Parathyroid adenoma (tissue), 2 donors: ENCODE data around the gene RNF126.

ENCODE experiments used
- H2AFZ ChIP-seq: fragments of 300-600 bp; sonication (generic); one replicate; pipeline ENCODE4 v1.7.0; 2017; ENCODE audit warnings: antibody characterized with exemption, mild to moderate bottlenecking
- H3K27ac ChIP-seq: fragments of 300-600 bp; sonication (generic); one replicate; pipeline ENCODE4 v1.7.0; 2017
- H3K27me3 ChIP-seq: fragments of 300-600 bp; sonication (generic); one replicate; pipeline ENCODE4 v1.7.0; 2017; ENCODE audit warnings: low read length; ENCODE audit not compliant: control insufficient read depth, insufficient read depth
- H3K36me3 ChIP-seq: fragments of 300-600 bp; sonication (generic); one replicate; pipeline ENCODE4 v1.7.0; 2017; ENCODE audit warnings: low read length; ENCODE audit not compliant: control insufficient read depth, insufficient read depth
- H3K4me1 ChIP-seq: fragments of 300-600 bp; sonication (generic); one replicate; pipeline ENCODE4 v1.7.0; 2017; ENCODE audit warnings: control low read depth
- H3K4me2 ChIP-seq: fragments of 300-600 bp; sonication (generic); one replicate; pipeline ENCODE4 v1.7.0; 2017; ENCODE audit warnings: low read length
- H3K4me3 ChIP-seq: fragments of 300-600 bp; sonication (generic); one replicate; pipeline ENCODE4 v1.7.0; 2017; ENCODE audit warnings: low read depth, low read length
- H3K79me2 ChIP-seq: fragments of 300-600 bp; sonication (generic); one replicate; pipeline ENCODE4 v1.7.0; 2017; ENCODE audit warnings: control low read depth
- H3K9ac ChIP-seq: fragments of 300-600 bp; sonication (generic); one replicate; pipeline ENCODE4 v1.7.0; 2017; ENCODE audit warnings: mild to moderate bottlenecking
- H3K9me3 ChIP-seq: fragments of 300-600 bp; sonication (generic); one replicate; pipeline ENCODE4 v1.7.0; 2017; ENCODE audit warnings: low read length; ENCODE audit not compliant: control insufficient read depth
- TF ChIP-seq, protein P1 (sequence below): fragments of 300-600 bp; sonication (generic); IDR thresholded peaks from one replicate; pipeline ENCODE4 v1.7.0; 2017; ENCODE audit warnings: antibody characterized with exemption, mild to moderate bottlenecking
- donor health status: primary hyperparathyroidism.

Gene RNF126

DNA sequence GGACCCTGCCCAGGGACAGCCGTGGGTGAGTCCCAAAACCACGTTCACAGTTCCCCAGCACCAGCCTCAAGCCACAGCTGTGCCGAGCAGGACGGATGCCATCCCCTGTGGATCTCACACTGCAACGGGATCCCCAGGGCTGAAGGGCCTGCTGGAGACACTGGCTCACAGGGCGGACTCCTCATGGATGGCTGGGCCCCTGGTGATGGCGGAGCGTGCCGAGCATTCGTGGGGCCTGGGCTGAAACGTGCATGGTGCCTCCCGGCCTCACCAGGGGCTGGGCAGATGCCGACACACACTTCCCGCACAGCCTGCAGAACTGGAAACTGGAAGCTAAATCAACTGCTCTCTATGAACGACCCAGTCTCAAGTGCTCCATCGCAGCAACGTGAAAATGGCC is 9.6 kb downstream of the RNF126 start:
- no peak overlapping the region for H3K4me3 ChIP-seq
- H3K4me2 ChIP-seq: no peak overlapping the region
- no peak overlapping the region for H3K27ac ChIP-seq
- no peaks in the 10 kb centered on the region for H3K9me3 ChIP-seq
- H3K36me3 ChIP-seq: no peaks in the 10 kb centered on the region
- peaks cover 40% of the 10 kb centered on the region for H3K79me2 ChIP-seq
- no peak overlapping the region for H2AFZ ChIP-seq
- H3K9ac ChIP-seq: no peak overlapping the region
- no peaks in the 10 kb centered on the region for H3K27me3 ChIP-seq
- TF ChIP-seq, protein P1, sequence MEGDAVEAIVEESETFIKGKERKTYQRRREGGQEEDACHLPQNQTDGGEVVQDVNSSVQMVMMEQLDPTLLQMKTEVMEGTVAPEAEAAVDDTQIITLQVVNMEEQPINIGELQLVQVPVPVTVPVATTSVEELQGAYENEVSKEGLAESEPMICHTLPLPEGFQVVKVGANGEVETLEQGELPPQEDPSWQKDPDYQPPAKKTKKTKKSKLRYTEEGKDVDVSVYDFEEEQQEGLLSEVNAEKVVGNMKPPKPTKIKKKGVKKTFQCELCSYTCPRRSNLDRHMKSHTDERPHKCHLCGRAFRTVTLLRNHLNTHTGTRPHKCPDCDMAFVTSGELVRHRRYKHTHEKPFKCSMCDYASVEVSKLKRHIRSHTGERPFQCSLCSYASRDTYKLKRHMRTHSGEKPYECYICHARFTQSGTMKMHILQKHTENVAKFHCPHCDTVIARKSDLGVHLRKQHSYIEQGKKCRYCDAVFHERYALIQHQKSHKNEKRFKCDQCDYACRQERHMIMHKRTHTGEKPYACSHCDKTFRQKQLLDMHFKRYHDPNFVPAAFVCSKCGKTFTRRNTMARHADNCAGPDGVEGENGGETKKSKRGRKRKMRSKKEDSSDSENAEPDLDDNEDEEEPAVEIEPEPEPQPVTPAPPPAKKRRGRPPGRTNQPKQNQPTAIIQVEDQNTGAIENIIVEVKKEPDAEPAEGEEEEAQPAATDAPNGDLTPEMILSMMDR: no peak
- H3K4me1 ChIP-seq: no peaks in the 10 kb centered on the region

DNA sequence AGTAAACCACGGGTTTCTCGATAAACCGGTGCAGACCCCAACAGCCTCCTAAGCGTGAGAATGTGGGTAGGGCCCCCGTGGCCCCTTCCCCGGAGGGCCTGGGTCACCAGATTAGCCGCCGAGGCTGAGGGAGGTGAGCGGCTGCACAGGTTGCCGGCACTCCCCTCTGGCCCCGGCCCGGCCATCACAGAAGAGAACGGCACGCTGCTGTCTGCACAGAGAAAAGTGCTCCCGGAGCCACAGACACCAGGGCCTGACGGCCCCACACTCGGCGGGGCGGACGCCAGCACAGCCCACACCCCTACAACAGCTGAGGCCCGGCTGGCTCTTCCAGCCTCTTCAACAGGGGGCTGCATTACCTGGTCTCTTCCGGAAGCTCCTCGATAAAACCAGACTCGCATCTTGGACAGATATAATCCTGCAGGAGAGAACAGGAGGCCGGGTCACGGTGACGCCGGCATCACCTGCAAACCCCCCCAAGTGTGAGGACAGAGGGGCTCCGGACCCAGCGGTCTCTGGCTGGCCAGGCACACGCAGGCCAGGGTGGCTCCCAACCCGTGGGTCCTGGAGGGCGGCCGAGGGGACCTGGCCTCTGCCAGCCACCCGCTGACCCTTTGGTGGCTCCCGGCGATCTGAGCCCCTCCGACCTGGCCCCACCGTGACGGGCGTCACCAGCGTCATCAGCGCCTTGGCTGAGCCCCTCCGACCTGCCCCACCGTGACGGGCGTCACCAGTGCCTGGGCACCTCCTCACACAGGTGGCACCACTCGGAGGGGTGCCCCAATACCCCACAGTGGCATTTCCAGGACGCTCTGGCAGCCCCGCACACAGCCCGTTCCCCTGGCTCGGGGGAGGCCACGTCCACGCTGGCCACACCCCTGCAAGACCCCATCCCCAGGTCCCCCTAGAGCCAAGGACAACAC is 10.3 kb downstream of the RNF126 start:
- no peak overlapping the region for H3K27ac ChIP-seq
- no peak overlapping the region for H2AFZ ChIP-seq
- H3K79me2 ChIP-seq: peaks cover 34% of the 10 kb centered on the region
- no peak overlapping the region for H3K4me3 ChIP-seq
- no peaks in the 10 kb centered on the region for H3K9me3 ChIP-seq
- no peaks in the 10 kb centered on the region for H3K36me3 ChIP-seq
- TF ChIP-seq, protein P1: no peak
- no peaks in the 10 kb centered on the region for H3K4me1 ChIP-seq
- H3K27me3 ChIP-seq: no peaks in the 10 kb centered on the region
- no peak overlapping the region for H3K4me2 ChIP-seq
- no peak overlapping the region for H3K9ac ChIP-seq

DNA sequence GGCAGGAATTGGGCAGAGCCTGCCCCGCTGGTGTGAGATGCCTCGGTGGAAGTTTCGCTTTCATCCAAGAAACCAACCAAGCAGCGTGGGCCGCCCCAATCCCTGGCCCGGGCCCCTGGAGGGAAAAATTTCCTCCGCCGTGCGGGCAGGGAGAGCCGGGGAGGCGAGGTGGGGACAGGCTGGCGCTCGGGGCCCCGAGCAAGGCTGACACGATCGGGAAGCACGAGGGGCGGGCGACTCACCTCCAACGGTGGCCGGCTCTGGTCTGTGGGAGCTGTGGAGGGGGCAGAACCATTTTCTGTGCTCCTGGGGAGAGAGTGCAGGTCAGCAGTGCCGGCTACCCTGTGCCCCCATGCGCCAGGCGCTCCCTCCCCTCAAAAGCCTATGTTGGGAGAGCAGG is 11.0 kb downstream of the RNF126 start:
- H3K27me3 ChIP-seq: no peaks in the 10 kb centered on the region
- no peak overlapping the region for H3K27ac ChIP-seq
- H3K4me1 ChIP-seq: no peaks in the 10 kb centered on the region
- no peaks in the 10 kb centered on the region for H3K36me3 ChIP-seq
- TF ChIP-seq, protein P1: no peak
- no peak overlapping the region for H3K9ac ChIP-seq
- peaks cover 28% of the 10 kb centered on the region for H3K79me2 ChIP-seq
- H2AFZ ChIP-seq: no peak overlapping the region
- H3K4me2 ChIP-seq: no peak overlapping the region
- no peak overlapping the region for H3K4me3 ChIP-seq
- H3K9me3 ChIP-seq: no peaks in the 10 kb centered on the region

DNA sequence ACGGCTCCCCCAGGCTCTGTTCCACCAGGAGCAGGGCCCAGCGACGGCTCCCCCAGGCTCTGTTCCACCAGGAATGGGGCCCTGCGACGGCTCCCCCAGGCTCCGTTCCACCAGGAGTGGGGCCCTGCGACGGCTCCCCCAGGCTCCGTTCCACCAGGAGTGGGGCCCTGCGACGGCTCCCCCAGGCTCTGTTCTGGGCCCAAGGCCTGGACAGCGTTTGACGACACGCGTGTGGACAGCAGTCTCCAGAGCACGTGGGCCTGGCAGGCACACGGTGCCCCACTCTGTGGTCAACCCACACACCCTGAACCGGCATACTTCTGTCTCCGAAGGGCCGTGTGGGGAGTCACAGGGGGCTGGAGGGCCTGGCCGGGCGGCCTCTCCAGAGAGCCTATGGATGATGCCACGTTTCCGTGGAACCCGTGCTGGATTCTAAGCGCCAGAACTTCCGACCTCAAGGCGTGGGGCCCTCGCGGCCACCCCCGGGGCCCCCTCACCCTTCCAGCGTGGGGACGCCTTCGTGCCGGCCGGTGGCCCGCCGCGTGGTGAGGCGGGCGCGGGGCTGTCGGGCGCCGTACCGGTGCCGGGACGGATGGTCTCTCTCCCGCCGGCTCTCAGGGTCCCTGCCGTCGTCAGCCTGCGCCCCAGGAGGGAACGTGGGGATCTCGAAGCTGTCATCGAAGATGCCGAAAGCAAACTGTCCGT is 11.7 kb downstream of the RNF126 start:
- Histone ChIP-seq H3K4me2 (no peak overlapping the region), H3K79me2 (peaks cover 28% of the 10 kb centered on the region), H3K27me3 (no peaks in the 10 kb centered on the region), H3K4me1 (no peaks in the 10 kb centered on the region), H3K27ac (no peak overlapping the region), H3K9ac (no peak overlapping the region), H3K36me3 (no peaks in the 10 kb centered on the region), H2AFZ (no peak overlapping the region), H3K4me3 (no peak overlapping the region), H3K9me3 (no peaks in the 10 kb centered on the region)
- TF ChIP-seq, protein P1: no peak
